Naive B cell (primary cell): ENCODE data around the gene LARP6. TPM values are rescaled to one million over a fixed set of nuclear protein-coding genes. Genes with fewer than 3 reads are reported as not detected.
A peak's percentile ranks its signal among the peaks of the same experiment; 100 is the strongest.

ENCODE experiments used
- ATAC-seq, 2 donors: fragments of 150-1000 bp; cut with Tn5 transposase; 2 replicates each; pipeline ENCODE4 v1.10.0; 2021; ENCODE audit warnings: low read depth in 2 of 2, mild to moderate bottlenecking in 2 of 2, moderate library complexity in 2 of 2
- DNase-seq: peaks from one replicate; pipeline ENCODE4 v3.0.0; 2022
- H3K27ac Mint-ChIP-seq, 6 donors: one replicate each; pipeline ENCODE4 v1.8.0; 2020 to 2022; ENCODE audit warnings: mild to moderate bottlenecking in 6 of 6, mixed read lengths in 6 of 6, moderate library complexity in 5 of 6, inconsistent platforms in 2 of 6
- H3K27me3 Mint-ChIP-seq, 3 donors: one replicate each; pipeline ENCODE4 v1.8.0; 2021 to 2022; ENCODE audit warnings: mixed read lengths in 3 of 3, mild to moderate bottlenecking in 1 of 3
- H3K36me3 Mint-ChIP-seq, 2 donors: one replicate each; pipeline ENCODE4 v1.8.0; 2020 to 2022; ENCODE audit warnings: mixed read lengths in 2 of 2, inconsistent platforms in 1 of 2, mild to moderate bottlenecking in 1 of 2
- H3K4me1 Mint-ChIP-seq, 3 donors: one replicate each; pipeline ENCODE4 v1.8.0; 2020 to 2022; ENCODE audit warnings: mixed read lengths in 3 of 3, inconsistent platforms in 1 of 3, mild to moderate bottlenecking in 1 of 3, moderate library complexity in 1 of 3
- H3K4me3 Mint-ChIP-seq, 8 donors: one replicate each; pipeline ENCODE4 v1.8.0; 2020 to 2022; ENCODE audit warnings: mild to moderate bottlenecking in 8 of 8, mixed read lengths in 8 of 8, moderate library complexity in 8 of 8, inconsistent platforms in 2 of 8
- H3K9me3 Mint-ChIP-seq, 7 donors: one replicate each; pipeline ENCODE4 v1.8.0; 2020 to 2022; ENCODE audit warnings: mixed read lengths in 7 of 7, mild to moderate bottlenecking in 5 of 7, inconsistent platforms in 2 of 7, moderate library complexity in 1 of 7
- polyA plus RNA-seq, 6 donors: library from polyadenylated mRNA; unstranded; fragments of 300-500 nt; fragmentation: Illumina TruSeq; gene quantifications; one replicate each; pipeline ENCODE4 v1.2.3, GENCODE V29; 2021; ENCODE audit warnings: low read depth in 6 of 6

LARP6 gene
- polyA plus RNA-seq, 6 donors from 2014 or later: not detected

DNA sequence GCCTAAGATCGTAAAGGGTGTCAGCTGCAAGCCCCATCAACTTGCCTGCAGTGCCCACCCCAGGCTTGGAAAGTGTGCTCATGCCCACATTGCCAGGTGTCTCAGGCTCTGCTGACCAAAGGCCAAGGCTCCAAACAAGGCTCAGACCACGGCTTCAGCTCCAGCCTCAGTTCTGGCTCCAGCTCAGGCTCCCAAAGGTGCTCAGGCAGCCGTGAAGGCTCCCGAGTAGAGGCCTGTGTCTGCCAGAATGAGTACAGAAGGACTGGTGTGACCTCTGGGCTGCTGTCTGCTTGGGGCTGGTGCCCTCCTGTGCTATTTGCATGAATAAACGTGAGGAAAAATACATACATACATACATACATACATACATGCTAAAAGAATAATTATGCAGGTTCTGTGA, 62.7 kb downstream of the LARP6 start:
- Mint-ChIP-seq H3K27me3 (peaks cover 13 to 20% (median 20%) of the 10 kb centered on the region in 3 donors), H3K4me3 (no peak overlapping the region), H3K4me1 (no peaks in the 10 kb centered on the region), H3K9me3 (no peaks in the 10 kb centered on the region), H3K36me3 (no peaks in the 10 kb centered on the region), H3K27ac (no peak overlapping the region)
- ATAC-seq (no peak), DNase-seq (no peak)

DNA sequence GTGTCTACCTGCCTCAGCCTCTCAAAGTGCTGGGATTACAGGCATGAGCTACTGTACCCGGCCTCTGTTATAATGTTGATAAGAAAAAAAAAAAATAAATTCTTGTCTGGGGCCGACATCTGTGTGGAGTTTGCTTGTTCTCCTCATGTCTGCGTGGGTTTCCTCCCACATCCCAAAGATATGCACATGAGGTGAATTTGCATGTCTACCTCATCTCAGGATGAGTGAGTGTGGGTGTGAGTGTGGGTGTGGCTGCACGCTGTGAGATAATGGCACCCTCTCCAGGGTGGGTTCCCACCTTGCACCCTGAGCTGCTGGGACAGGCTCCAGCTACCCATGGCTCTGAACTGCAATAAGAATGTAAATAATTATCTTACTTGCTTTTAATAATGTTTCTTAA, 64.7 kb downstream of the LARP6 start:
- Mint-ChIP-seq H3K9me3 (no peaks in the 10 kb centered on the region), H3K27ac (peak overlapping the region in 1 of 6 donors; percentile 15), H3K4me1 (no peaks in the 10 kb centered on the region), H3K27me3 (peaks cover 17 to 23% (median 19%) of the 10 kb centered on the region in 3 donors), H3K4me3 (no peak overlapping the region), H3K36me3 (no peaks in the 10 kb centered on the region)
- ATAC-seq (no peak), DNase-seq (no peak)

DNA sequence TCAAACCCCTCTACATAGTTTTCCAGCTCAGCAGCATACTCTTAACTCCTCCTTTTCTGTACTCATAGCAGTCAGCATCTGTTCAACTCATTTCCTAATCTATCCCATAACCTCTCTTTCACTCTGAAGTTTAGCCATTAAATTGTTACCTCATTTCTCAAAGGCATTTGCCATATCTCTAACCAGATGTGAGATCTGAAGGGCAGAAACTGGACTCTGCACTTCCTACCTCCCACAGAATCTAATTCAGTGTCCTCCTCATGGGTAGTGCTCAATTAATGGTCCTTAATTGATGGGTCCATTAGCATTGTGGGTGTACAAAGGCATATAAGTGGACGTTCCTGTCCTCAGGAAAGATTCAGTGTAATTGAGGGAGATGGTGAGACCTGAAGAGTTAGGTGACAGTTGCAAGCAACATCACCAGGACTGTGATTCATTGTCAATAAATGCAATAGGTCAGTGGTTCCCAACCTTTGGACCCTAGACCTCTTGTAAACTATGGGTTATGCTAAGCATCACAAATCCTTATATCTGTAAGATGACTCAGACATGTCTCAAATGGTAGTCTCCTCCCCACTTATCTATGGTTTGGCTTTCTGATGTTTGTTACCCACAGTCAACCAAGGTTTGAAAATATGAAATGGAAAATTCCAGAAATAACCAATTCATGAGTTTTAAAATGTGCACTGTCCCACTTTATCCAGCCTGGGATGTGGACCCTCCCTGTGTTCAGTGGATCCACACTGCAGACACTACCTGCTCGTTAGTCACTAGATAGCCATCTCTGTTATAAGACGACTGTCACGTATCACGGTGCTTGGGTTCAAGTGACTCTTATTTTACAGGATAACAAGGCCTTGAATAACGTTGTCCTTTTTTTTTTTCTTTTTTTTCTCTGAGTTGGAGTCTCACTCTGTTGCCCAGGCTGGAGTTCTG, 65.6 kb downstream of the LARP6 start:
- Mint-ChIP-seq H3K36me3 (no peaks in the 10 kb centered on the region), H3K27ac (peak overlapping the region in 1 of 6 donors; percentile 44), H3K9me3 (no peaks in the 10 kb centered on the region), H3K27me3 (peaks cover 11 to 28% (median 12%) of the 10 kb centered on the region in 3 donors), H3K4me1 (no peaks in the 10 kb centered on the region), H3K4me3 (no peak overlapping the region)
- DNase-seq: no peak
- no peak for ATAC-seq

DNA sequence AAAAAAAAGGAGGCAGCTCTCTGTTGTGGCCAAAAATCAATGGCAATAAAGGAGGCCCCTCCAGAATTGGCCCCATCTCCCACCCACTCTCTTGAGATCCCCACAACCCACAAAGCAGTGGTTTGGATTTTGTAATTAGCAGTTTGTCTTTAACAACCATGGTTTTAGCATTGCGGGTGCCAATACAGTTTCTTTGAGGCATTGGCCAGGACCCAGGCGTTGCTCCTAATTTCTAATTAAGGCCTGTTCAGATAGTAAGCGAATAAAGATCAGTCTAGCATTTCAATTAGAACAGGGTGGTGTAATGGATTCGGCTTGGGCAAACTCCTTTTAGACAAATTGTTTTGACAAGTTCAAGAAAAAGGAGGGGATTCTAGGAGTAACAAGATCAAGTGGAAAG, 67.0 kb downstream of the LARP6 start:
- H3K27me3 Mint-ChIP-seq: peaks cover 8 to 24% (median 10%) of the 10 kb centered on the region in 3 donors
- H3K9me3 Mint-ChIP-seq: no peaks in the 10 kb centered on the region
- H3K4me1 Mint-ChIP-seq: no peaks in the 10 kb centered on the region
- no peaks in the 10 kb centered on the region for H3K36me3 Mint-ChIP-seq
- ATAC-seq: no peak
- no peak overlapping the region for H3K27ac Mint-ChIP-seq
- DNase-seq: no peak
- no peak overlapping the region for H3K4me3 Mint-ChIP-seq

DNA sequence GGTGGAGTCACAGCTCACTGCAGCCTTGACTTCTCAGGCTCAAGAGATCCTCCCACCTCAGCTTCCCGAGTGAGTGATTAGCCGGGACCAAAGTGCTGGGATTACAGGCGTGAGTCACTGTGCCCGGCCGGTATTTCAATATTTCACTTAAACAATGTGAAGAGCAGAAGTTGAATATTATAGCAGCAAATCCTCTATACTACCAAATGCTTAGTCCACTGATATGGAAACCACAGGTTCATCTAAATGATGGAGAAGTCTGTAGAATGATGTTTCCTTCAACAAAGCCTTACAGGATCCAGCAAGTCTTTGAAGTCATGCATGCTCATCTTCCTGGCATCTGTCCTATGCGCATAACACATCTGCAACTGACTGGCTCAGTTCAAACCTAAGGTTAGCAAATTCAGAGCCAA, 70.3 kb downstream of the LARP6 start:
- H3K27me3 Mint-ChIP-seq: peaks cover 22 to 37% (median 36%) of the 10 kb centered on the region in 3 donors
- no peak overlapping the region for H3K4me3 Mint-ChIP-seq
- H3K27ac Mint-ChIP-seq: no peak overlapping the region
- H3K9me3 Mint-ChIP-seq: peaks cover 0 to 1% (median 0%) of the 10 kb centered on the region in 7 donors
- H3K36me3 Mint-ChIP-seq: no peaks in the 10 kb centered on the region
- DNase-seq (no peak), ATAC-seq (no peak)
- no peaks in the 10 kb centered on the region for H3K4me1 Mint-ChIP-seq

DNA sequence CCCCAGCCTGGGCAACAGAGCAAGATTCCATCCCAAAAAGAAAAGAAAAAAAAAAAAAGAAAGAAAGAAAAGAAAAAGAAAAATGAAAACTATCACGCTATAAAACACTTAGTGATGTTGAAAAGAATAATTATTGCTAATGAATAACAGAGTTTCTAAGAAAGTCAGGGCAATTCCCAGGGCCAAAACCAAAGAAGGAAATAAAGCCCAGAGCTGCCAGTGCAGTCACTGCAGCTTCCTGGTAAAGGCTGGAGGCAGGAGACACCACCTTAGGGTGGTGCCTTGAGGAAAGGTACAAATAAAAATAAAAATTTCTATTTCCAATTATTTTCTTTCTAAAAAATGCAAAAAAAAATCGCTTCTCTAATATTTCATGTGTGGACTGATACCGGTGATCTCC, 70.9 kb downstream of the LARP6 start:
- DNase-seq: no peak
- Mint-ChIP-seq H3K9me3 (peaks cover 0 to 1% (median 0%) of the 10 kb centered on the region in 7 donors), H3K4me3 (no peak overlapping the region)

DNA sequence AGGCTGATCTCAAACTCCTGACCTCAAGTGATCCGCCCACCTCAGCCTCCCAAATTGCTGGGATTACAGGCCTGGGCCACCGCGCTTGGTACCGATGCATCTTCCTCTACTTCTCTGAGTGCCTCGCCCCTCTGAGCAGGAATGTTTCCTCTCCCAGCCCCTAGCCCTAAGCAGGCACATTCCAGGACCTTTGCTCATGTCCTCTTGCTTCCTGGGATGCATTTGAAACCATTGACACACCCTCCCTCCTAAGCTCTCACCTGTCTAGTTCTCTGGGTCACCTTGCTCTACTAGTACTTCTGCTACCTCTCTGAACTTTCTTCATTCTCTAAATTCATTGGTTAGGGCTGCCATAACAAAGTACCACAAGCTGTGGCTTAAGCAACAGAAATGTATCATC, 72.7 kb downstream of the LARP6 start:
- no peak for DNase-seq
- H3K4me3 Mint-ChIP-seq: no peak overlapping the region
- H3K9me3 Mint-ChIP-seq: peaks cover 0 to 7% (median 0%) of the 10 kb centered on the region in 7 donors
- no peak for ATAC-seq
- H3K36me3 Mint-ChIP-seq: no peaks in the 10 kb centered on the region
- no peak overlapping the region for H3K27ac Mint-ChIP-seq
- no peaks in the 10 kb centered on the region for H3K4me1 Mint-ChIP-seq
- peaks cover 29 to 56% (median 42%) of the 10 kb centered on the region in 3 donors for H3K27me3 Mint-ChIP-seq

More for the DNA sequence above, 70.9 kb downstream of the LARP6 start:
- ATAC-seq: no peak
- peak overlapping the region in 1 of 6 donors; percentile 54 for H3K27ac Mint-ChIP-seq
- H3K36me3 Mint-ChIP-seq: no peaks in the 10 kb centered on the region
- H3K27me3 Mint-ChIP-seq: peaks cover 19 to 42% (median 31%) of the 10 kb centered on the region in 3 donors
- H3K4me1 Mint-ChIP-seq: no peaks in the 10 kb centered on the region

Other genes with a start within 250 kb of the LARP6 start
- 10 to 100 TPM in 2 of 6 donors, 1 to 10 TPM in 4; 2.0 to 14.9 (median 8.5) TPM for gene UACA, start 90.6 kb downstream of the LARP6 start, polyA plus RNA-seq
- under 1 TPM in 2 of 6 donors, not detected in 4; 0.13 to 0.19 TPM for gene THAP10, start 38.3 kb upstream of the LARP6 start, polyA plus RNA-seq
- gene LRRC49, start 38.7 kb upstream of the LARP6 start, polyA plus RNA-seq: under 1 TPM in 2 of 6 donors, not detected in 4; 0.26 to 0.63 TPM